GM12801 (cell line): ENCODE measurements around the gene TNFSF4.

Source experiments
- TF ChIP-seq, protein P1 (sequence below): IDR thresholded peaks from one replicate; pipeline ENCODE4 v1.5.1; 2011; ENCODE audit warnings: control low read depth; ENCODE audit not compliant: insufficient read length; ENCODE audit errors: extremely low read depth

Gene TNFSF4

DNA sequence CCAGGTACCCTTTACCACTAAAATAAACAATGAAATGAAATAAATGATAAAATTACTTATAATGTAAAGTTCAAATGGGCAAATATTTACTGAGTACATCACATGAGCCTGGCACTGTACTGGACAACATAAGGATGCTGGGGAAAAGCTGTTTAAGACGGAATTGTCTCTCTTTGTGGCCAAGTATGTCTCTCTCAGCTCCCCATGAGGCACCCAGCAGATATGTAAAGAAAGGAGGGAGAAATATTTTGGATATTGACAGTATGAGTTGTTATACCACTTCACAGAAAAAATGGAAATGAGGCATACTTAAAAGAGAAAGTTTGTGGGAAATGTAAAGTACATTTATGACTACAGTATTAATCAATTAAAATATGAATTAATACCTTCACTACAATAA lies 1.0 kb upstream of the TNFSF4 start:
- TF ChIP-seq, protein P1, sequence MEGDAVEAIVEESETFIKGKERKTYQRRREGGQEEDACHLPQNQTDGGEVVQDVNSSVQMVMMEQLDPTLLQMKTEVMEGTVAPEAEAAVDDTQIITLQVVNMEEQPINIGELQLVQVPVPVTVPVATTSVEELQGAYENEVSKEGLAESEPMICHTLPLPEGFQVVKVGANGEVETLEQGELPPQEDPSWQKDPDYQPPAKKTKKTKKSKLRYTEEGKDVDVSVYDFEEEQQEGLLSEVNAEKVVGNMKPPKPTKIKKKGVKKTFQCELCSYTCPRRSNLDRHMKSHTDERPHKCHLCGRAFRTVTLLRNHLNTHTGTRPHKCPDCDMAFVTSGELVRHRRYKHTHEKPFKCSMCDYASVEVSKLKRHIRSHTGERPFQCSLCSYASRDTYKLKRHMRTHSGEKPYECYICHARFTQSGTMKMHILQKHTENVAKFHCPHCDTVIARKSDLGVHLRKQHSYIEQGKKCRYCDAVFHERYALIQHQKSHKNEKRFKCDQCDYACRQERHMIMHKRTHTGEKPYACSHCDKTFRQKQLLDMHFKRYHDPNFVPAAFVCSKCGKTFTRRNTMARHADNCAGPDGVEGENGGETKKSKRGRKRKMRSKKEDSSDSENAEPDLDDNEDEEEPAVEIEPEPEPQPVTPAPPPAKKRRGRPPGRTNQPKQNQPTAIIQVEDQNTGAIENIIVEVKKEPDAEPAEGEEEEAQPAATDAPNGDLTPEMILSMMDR = no peak

DNA sequence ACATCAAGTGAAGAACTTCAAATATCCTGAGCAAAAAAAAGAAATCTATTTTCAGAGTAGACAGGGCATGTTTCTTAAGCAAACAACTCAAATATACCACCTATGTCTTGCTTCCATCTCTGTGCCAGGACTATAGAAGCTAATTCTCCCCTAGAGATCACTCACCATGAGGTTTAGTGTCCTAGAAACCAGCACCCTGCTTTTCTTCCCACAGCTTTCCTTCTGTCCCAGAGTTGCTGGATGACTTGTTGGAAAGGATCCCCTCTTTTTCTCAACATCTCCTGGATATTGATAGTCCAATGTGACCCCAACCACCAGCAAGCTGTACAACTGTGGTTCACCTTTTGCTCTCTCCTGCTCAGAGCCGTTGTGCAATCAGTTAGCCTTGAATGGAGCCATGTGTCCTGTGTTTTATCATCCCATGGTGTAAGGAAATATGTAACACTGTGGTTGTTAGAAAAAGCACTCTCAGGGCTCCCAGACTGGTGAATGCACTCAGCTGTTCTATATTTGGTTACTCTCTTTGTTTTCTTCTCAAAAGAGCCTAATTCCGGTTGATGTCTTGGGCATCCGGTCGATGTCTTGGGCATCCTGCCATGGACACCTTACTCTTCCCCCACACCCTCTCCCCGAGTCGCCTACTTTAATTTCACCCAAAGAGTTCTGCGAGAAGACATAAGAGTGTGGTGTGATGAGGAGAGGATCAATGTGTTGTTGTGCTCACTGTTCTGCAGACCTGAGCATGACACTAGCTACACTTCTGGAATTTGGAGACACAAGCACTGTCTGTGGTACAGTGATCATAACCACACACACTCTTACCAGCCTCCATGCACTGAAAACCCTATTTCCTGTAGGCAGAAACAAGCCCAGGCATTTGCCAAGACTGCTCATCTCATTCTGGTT lies 1.7 kb downstream of the TNFSF4 start:
- TF ChIP-seq, protein P1 = no peak

DNA sequence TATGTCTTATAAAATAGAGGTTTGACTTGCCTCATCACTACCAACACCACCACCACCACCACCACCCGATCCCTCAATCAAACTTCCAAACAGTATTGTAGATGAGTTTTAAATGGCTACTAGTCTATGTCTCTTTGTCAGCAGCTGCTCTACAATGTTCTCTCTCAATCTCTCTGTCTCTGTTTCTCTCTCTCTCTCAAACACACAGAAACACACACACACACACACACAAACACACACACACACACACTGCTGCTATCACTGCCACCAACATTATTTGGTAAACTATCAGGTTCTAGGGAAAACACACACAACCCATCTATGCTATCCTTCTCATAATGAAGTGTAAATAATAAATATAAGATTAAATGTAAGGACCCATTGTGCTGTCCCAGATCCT lies 2.4 kb downstream of the TNFSF4 start:
- TF ChIP-seq, protein P1 = no peak

DNA sequence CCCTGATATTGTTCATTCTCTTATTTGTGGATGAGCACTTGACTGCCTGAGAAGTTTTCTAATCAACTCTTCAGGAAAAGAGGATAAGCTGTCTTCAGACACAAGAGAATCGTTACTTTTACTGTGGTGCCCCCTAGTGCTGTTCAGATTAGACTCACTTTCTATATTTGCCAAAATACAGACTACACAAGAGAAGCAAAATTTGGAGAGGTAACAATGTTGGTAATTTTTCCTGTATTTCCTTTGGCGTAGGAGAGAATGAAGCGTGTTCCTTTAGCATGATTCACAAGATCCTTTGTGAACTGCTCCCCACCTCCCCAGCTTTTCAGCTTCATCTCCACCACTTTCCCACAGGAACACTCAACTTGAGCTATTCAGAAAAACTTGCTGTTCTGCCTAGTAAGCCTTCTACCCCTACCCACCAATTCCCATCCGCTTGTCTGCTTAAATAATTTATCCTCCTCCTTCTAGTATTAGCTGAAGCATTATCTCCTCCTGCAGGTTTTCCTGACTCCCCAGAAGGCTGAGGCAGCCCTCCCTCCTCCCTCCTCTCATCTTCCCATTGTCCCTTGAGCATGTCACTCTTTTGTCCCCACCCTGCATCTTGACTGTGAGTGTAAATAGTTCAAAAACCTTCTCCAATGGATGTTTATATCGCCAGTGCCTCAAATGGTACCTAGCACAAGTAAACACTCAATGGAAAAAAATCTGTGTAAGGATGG lies 4.5 kb downstream of the TNFSF4 start:
- TF ChIP-seq, protein P1 = no peak

DNA sequence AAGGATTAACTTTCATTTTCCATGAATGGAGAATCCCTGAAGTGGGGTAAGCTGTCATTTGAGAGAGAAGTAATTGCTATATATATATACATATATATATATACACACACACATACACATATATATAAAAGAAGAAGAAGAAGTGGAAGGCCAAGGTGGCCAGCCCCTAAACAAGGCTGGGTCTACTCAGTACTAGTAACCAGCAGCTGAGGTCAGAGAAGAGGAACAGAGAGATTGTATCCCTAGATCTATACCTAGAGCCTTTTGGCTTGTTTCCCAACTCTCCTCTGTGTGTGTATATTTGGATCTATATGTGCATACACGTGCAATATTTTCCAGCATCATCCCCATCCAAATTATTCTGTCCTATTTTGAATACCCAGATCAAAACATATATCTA lies 5.2 kb downstream of the TNFSF4 start:
- TF ChIP-seq, protein P1 = no peak

DNA sequence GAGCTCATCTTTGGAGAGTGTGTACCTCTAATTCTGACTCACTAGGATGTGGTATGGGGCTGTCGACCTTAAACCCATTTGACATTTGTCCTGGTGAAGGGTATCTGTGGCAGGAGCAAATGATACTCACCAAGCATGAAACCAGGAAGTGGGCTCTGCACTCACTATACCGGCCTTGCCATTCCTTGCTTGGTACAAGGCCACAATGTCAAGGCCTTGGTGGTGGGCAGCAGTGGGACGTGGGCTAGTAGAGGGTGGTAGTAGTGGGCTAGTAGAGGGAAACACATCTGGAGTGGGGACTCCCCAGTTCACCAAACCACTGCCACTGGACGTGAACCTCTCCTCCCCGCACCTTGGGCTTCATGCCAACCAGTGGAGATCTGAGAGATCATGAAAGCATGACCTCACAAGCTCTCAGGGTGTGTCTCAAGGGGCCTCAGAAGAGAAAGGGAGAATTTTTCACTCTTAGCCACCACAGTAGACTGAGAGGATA lies 11.5 kb downstream of the TNFSF4 start:
- TF ChIP-seq, protein P1 = no peak

DNA sequence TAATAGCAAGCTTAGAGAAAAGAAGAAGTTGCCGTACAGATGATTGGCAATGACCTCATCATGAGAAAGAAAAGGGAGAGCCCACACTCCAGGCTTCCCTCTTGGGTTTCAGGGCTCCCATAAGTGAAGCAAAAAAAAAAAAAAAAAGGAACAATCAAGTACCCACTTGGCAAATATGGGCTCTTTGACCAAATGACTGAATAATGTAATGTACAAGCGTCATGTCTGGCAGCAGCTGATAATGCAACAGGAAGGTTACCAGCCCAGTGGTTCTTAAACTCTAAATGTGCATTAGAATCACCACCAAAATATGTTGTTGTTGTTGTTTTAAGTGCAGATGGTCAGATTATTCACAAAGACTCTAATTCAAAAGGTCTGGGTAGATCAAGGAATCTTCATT lies 13.5 kb downstream of the TNFSF4 start:
- TF ChIP-seq, protein P1 = no peak
